BLaER1 treated with 17β-estradiol and CSF1 and Interleukin-3, amounts not matched to agents 10 nM and 100 nM (cell line): ENCODE data around the gene MRPS10.
"Not testable (repeated sequence)": the region's sequence is repeated elsewhere in the genome, so short reads cannot be mapped to it uniquely, and the experiment has no call there.

ENCODE experiments used
- H3K27ac ChIP-seq, 11 experiments: shearing (Covaris generic); formaldehyde crosslinking; 2 replicates each; pipeline ENCODE4 v1.8.1; 2022
- H3K27me3 ChIP-seq, 11 experiments: shearing (Covaris generic); formaldehyde crosslinking; 2 replicates each; pipeline ENCODE4 v1.8.1; 2022
- H3K36me3 ChIP-seq, 11 experiments: shearing (Covaris generic); formaldehyde crosslinking; 2 replicates each; pipeline ENCODE4 v1.8.1; 2022
- H3K4me1 ChIP-seq, 10 experiments: shearing (Covaris generic); formaldehyde crosslinking; 2 replicates each; pipeline ENCODE4 v1.8.1; 2022
- H3K4me2 ChIP-seq, 11 experiments: shearing (Covaris generic); formaldehyde crosslinking; 2 replicates each; pipeline ENCODE4 v1.8.1; 2022
- H3K4me3 ChIP-seq, 10 experiments: shearing (Covaris generic); formaldehyde crosslinking; 2 replicates each; pipeline ENCODE4 v1.8.1; 2022
- H3K9ac ChIP-seq, 11 experiments: shearing (Covaris generic); formaldehyde crosslinking; 2 replicates each; pipeline ENCODE4 v1.8.1; 2022
- H3K9me3 ChIP-seq, 11 experiments: shearing (Covaris generic); formaldehyde crosslinking; replicated peaks in 1 of 11; 2 replicates each; pipeline ENCODE4 v1.8.1; 2022
- H4K20me1 ChIP-seq, 11 experiments: shearing (Covaris generic); formaldehyde crosslinking; 2 replicates each; pipeline ENCODE4 v1.8.1; 2022
- Cebpa-rat ChIP-seq, 11 experiments: shearing (Covaris generic); IDR thresholded peaks; 2 replicates each; pipeline ENCODE4 v1.8.1; 2022

Gene MRPS10

DNA sequence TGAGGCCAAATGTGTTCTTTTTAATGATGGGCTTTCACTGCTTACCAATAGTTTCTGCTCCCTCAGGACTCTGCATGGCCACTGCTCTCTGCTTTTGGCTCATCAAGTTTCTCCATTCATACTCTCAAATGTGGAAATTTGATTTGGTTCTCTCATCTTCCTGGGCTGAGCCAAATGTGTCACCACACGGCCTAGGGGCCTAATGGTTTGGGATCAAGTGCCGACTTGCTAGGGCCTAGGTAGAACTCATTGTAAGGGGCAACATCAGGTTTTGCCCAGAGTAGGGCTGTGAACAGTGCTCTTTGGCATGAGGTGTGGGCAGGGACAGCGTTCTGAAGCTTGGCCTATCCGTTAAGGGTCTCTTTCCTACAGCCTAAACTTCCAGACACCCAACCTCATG lies 3.9 kb upstream of the MRPS10 start:
- Histone ChIP-seq H3K27ac (no peak overlapping the region), H3K27me3 (no peaks in the 10 kb centered on the region), H3K4me2 (no peak overlapping the region), H3K9me3 (no peaks in the 10 kb centered on the region), H3K9ac (no peak overlapping the region), H3K36me3 (peaks cover 0 to 5% (median under 1%) of the 10 kb centered on the region in 11 experiments; a peak in 7 of 22 replicates), H4K20me1 (no peaks in the 10 kb centered on the region), H3K4me3 (no peak overlapping the region), H3K4me1 (peaks cover 3 to 13% (median 6%) of the 10 kb centered on the region in 10 experiments)
- TF ChIP-seq Cebpa-rat (IDR thresholded peaks at IDR 0.05): no peak

GRCh38 chr6:42220807-42221206 lies 3.1 kb upstream of the MRPS10 start:
- H3K4me3 ChIP-seq: no peak overlapping the region
- no peak overlapping the region for H3K27ac ChIP-seq
- TF ChIP-seq Cebpa-rat (IDR thresholded peaks at IDR 0.05): no peak
- no peaks in the 10 kb centered on the region for H3K27me3 ChIP-seq
- no peak overlapping the region for H3K4me2 ChIP-seq
- H3K4me1 ChIP-seq: peaks cover 6 to 21% (median 13%) of the 10 kb centered on the region in 10 experiments
- no peak overlapping the region for H3K9ac ChIP-seq
- H3K36me3 ChIP-seq: no peaks in the 10 kb centered on the region
- H3K9me3 ChIP-seq: no peaks in the 10 kb centered on the region
- H4K20me1 ChIP-seq: no peaks in the 10 kb centered on the region

- Histone ChIP-seq H3K4me2 (peak overlapping the region; percentile 72 to 94 (median 85)), H3K27ac (peak overlapping the region; percentile 72 to 88 (median 82)), H3K27me3 (no peaks in the 10 kb centered on the region), H4K20me1 (peaks cover 0 to 6% (median 0%) of the 10 kb centered on the region in 11 experiments; a peak in 1 of 22 replicates), H3K4me1 (peaks cover 6 to 21% (median 18%) of the 10 kb centered on the region in 10 experiments), H3K9ac (peak overlapping the region; percentile 84 to 90 (median 89)), H3K36me3 (peaks cover 19 to 25% (median 21%) of the 10 kb centered on the region in 11 experiments), H3K9me3 (no peaks in the 10 kb centered on the region), H3K4me3 (peak overlapping the region; percentile 71 to 84 (median 82))
- no peak for TF ChIP-seq Cebpa-rat (IDR thresholded peaks at IDR 0.05)
Measured at GRCh38 chr6:42217157-42217518, 523 bp downstream of the MRPS10 start.

- Histone ChIP-seq H3K36me3 (peaks cover 25 to 31% (median 28%) of the 10 kb centered on the region in 11 experiments), H3K4me2 (peak overlapping the region; percentile 72 to 94 (median 85)), H3K27ac (peak overlapping the region in 4 of 11 experiments; percentile 75 to 86 (median 82); a peak in 3 of 22 replicates), H3K4me3 (peak overlapping the region; percentile 71 to 84 (median 82)), H3K9ac (peak overlapping the region; percentile 84 to 90 (median 89); a peak in 20 of 22 replicates), H3K4me1 (peaks cover 6 to 21% (median 18%) of the 10 kb centered on the region in 10 experiments)
- H4K20me1 ChIP-seq, H3K27me3 ChIP-seq, H3K9me3 ChIP-seq: not testable (repeated sequence)
Measured at GRCh38 chr6:42216495-42216894, 1.2 kb downstream of the MRPS10 start.

DNA sequence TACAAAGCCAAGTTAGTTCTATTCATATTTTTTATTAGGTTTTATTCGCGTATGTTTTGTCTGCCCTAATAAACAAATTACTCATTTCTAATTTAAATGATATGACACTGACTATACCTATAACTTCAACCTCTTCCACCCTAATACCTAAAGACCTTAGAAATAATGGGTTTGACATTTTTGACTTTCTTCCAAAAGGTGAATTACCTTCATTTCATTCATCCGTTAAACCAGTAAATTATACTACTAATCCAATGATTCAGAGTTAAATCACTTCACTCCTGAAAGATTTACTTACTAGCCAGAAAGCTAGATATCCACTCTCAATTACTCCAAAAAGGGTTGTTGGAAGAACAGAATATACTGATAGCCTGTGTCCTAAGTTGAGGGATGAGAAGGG lies 5.2 kb downstream of the MRPS10 start:
- H3K9me3 ChIP-seq: no peaks in the 10 kb centered on the region
- peaks cover 0 to 6% (median 0%) of the 10 kb centered on the region in 11 experiments; a peak in 1 of 22 replicates for H4K20me1 ChIP-seq
- no peak for TF ChIP-seq Cebpa-rat (IDR thresholded peaks at IDR 0.05)
- peaks cover 6 to 21% (median 17%) of the 10 kb centered on the region in 10 experiments for H3K4me1 ChIP-seq
- no peaks in the 10 kb centered on the region for H3K27me3 ChIP-seq
- peaks cover 61 to 69% (median 65%) of the 10 kb centered on the region in 11 experiments for H3K36me3 ChIP-seq
- H3K9ac ChIP-seq: peak overlapping the region in 2 of 11 experiments; percentile 7 to 38; a peak in 2 of 22 replicates
- no peak overlapping the region for H3K4me2 ChIP-seq
- H3K4me3 ChIP-seq: no peak overlapping the region
- no peak overlapping the region for H3K27ac ChIP-seq

- Histone ChIP-seq H3K36me3 (peaks cover 67 to 76% (median 71%) of the 10 kb centered on the region in 11 experiments), H3K27me3 (no peaks in the 10 kb centered on the region), H3K4me2 (no peak overlapping the region), H3K4me1 (peaks cover 5 to 19% (median 15%) of the 10 kb centered on the region in 10 experiments), H3K4me3 (no peak overlapping the region), H4K20me1 (peaks cover 0 to 6% (median 0%) of the 10 kb centered on the region in 11 experiments; a peak in 1 of 22 replicates), H3K9ac (no peak overlapping the region), H3K9me3 (no peaks in the 10 kb centered on the region), H3K27ac (no peak overlapping the region)
- no peak for TF ChIP-seq Cebpa-rat (IDR thresholded peaks at IDR 0.05)
Measured at GRCh38 chr6:42211726-42212125, 5.9 kb downstream of the MRPS10 start.

DNA sequence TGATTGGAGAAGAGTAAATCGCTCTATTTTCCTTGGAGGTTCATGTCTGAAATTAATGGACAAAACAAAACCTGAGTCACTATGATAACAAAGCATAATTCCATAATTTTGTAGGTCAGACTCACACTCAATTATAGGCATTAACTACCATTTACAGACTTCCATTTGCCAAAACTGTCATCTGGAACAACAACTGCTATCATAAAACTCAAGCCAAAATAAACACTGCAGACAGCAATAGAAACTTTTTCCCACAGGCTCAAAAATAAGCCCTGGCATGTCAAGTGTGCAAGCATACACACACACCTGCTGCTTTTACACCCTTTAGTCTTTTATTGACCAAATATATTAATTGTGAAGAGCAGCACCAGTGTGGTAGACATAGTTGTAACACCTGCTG lies 7.1 kb downstream of the MRPS10 start:
- H3K4me3 ChIP-seq: no peak overlapping the region
- no peaks in the 10 kb centered on the region for H3K27me3 ChIP-seq
- peaks cover 0 to 7% (median 5%) of the 10 kb centered on the region in 10 experiments; a peak in 9 of 20 replicates for H3K4me1 ChIP-seq
- H3K36me3 ChIP-seq: peaks cover 78 to 88% (median 82%) of the 10 kb centered on the region in 11 experiments
- no peak overlapping the region for H3K4me2 ChIP-seq
- H3K27ac ChIP-seq: no peak overlapping the region
- no peak for TF ChIP-seq Cebpa-rat (IDR thresholded peaks at IDR 0.05)
- no peak overlapping the region for H3K9ac ChIP-seq
- peaks cover 0 to 6% (median 0%) of the 10 kb centered on the region in 11 experiments; a peak in 1 of 22 replicates for H4K20me1 ChIP-seq
- H3K9me3 ChIP-seq: no peaks in the 10 kb centered on the region

DNA sequence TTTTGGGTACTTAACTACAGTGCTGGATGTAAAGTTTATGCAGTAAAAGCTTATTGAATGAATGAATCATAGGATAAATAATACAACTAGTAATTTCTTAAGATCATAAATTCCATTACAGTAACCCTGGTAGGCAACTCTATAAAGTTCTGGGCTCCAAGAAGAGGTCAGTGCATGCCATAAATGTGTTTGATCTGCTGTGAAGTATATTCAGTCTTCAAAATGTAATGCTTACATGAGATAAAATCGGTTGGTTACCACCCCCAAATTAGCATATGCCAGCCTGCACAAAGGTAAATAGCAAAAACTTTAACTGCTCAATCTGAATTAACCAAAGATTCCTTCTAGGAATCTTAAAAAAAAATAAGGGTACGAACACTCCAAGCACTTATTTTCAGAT lies 10.1 kb downstream of the MRPS10 start:
- not testable (repeated sequence) for H3K9me3 ChIP-seq, H3K27ac ChIP-seq, H3K4me3 ChIP-seq, H3K4me1 ChIP-seq, H3K9ac ChIP-seq, H3K27me3 ChIP-seq, H4K20me1 ChIP-seq, H3K4me2 ChIP-seq
- peaks cover 83 to 100% (median 93%) of the 10 kb centered on the region in 11 experiments for H3K36me3 ChIP-seq

- TF ChIP-seq Cebpa-rat (IDR thresholded peaks at IDR 0.05): no peak
- no peak overlapping the region for H3K27ac ChIP-seq
- peaks cover 66 to 100% (median 93%) of the 10 kb centered on the region in 11 experiments for H3K36me3 ChIP-seq
- H3K9ac ChIP-seq: no peak overlapping the region
- H4K20me1 ChIP-seq: no peaks in the 10 kb centered on the region
- no peaks in the 10 kb centered on the region for H3K27me3 ChIP-seq
- H3K4me3 ChIP-seq: no peak overlapping the region
- no peak overlapping the region for H3K4me2 ChIP-seq
- H3K9me3 ChIP-seq: peaks cover 0 to 19% (median 10%) of the 10 kb centered on the region in 11 experiments; a peak in 16 of 22 replicates
- peaks cover 0 to 5% (median 0%) of the 10 kb centered on the region in 10 experiments; a peak in 3 of 20 replicates for H3K4me1 ChIP-seq
Measured at GRCh38 chr6:42204768-42205282, 12.8 kb downstream of the MRPS10 start.

DNA sequence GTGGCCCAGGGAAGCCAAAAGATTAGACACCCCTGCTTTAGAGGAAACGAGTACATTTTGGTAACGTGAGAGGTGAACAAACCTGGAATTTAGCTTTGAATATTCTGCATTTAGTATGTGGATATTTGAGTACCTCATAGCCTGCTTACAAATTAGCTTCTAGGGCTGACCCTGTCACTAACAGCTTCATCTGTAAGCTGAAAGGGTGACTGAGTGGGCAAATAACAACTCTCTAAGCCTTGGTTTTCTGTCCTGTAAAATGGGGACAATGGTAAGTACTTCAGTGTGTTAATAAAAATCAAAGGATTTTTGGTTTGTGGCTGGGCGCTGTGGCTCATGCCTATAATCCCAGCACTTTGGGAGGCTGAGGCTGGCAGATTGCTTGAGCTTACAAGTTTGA lies 14.5 kb downstream of the MRPS10 start:
- Histone ChIP-seq H3K9me3 (peaks cover 6 to 27% (median 18%) of the 10 kb centered on the region in 11 experiments; a peak in 21 of 22 replicates), H3K27ac (no peak overlapping the region)

DNA sequence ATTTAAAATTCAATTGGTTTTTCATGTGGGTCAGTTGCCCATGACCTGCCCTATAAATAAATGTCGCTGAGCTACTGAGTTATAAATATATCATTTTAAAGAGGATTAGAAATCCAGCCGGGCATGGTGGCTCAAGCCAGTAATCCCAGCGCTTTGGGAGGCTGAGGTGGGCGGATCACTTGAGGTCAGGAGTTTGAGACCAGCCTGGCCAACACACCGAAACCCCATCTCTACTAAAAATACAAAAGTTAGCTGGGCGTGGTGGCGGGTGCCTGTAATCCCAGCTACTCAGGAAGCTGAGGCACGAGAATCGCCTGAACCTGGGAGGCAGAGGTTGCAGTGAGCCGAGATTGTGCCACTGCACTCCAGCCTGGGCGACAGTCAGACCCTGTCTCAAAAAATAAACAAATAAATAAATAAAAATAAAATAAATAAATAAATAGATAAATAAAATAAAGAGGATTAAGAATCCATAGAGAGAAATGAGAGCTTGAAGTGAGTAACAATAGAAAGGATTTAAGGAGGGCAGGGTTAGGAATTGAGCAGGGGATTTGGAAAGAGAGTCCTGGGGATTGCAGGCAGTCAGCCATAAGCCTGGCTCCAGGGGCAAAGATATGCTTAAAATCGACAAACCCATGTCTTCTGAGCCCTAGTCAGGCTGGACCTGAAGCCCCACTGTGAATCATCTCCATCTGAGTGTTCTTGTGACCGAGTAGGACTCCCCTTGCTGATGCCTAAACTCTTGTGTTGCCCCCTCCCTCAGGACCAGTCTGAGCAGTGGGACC lies 15.3 kb downstream of the MRPS10 start:
- not testable (repeated sequence) for H3K27ac ChIP-seq, H3K27me3 ChIP-seq, H3K4me3 ChIP-seq, H3K9ac ChIP-seq, H4K20me1 ChIP-seq, H3K4me2 ChIP-seq
- Histone ChIP-seq H3K9me3 (peaks cover 6 to 30% (median 18%) of the 10 kb centered on the region in 11 experiments; a peak in 21 of 22 replicates), H3K4me1 (peaks cover 0 to 11% (median 6%) of the 10 kb centered on the region in 10 experiments; a peak in 14 of 20 replicates), H3K36me3 (peaks cover 48 to 97% (median 78%) of the 10 kb centered on the region in 11 experiments)

More for the DNA sequence above, 14.5 kb downstream of the MRPS10 start:
- Histone ChIP-seq H3K36me3 (peaks cover 56 to 97% (median 86%) of the 10 kb centered on the region in 11 experiments), H3K4me3 (no peak overlapping the region), H4K20me1 (no peaks in the 10 kb centered on the region), H3K9ac (no peak overlapping the region), H3K4me2 (no peak overlapping the region), H3K4me1 (peaks cover 0 to 6% (median 2%) of the 10 kb centered on the region in 10 experiments; a peak in 12 of 20 replicates), H3K27me3 (no peaks in the 10 kb centered on the region)
- no peak for TF ChIP-seq Cebpa-rat (IDR thresholded peaks at IDR 0.05)
